Sigmoid colon (tissue), 4 donors: ENCODE results near the gene ZSCAN23.

Experiments
- POLR2A ChIP-seq, 2 donors: fragments of 450-650 bp; IDR thresholded peaks; one replicate each; pipeline ENCODE4 v1.6.1; 2016; ENCODE audit warnings: antibody characterized with exemption in 2 of 2, mild to moderate bottlenecking in 2 of 2, moderate library complexity in 2 of 2
- POLR2AphosphoS5 ChIP-seq, 4 donors: sonication (generic); formaldehyde crosslinking; IDR thresholded peaks; one replicate each; pipeline ENCODE4 v1.6.1; 2017; ENCODE audit warnings: antibody characterized with exemption in 4 of 4
- TF ChIP-seq, protein P1 (sequence below), 4 experiments: fragments of 450-650 bp in 3 of 4; fragments of 200-600 bp in 1 of 4; IDR thresholded peaks; one replicate each; pipeline ENCODE4 v1.5.1; 2016 to 2019; ENCODE audit warnings: antibody characterized with exemption in 4 of 4, mild to moderate bottlenecking in 3 of 4, moderate library complexity in 2 of 4

DNA sequence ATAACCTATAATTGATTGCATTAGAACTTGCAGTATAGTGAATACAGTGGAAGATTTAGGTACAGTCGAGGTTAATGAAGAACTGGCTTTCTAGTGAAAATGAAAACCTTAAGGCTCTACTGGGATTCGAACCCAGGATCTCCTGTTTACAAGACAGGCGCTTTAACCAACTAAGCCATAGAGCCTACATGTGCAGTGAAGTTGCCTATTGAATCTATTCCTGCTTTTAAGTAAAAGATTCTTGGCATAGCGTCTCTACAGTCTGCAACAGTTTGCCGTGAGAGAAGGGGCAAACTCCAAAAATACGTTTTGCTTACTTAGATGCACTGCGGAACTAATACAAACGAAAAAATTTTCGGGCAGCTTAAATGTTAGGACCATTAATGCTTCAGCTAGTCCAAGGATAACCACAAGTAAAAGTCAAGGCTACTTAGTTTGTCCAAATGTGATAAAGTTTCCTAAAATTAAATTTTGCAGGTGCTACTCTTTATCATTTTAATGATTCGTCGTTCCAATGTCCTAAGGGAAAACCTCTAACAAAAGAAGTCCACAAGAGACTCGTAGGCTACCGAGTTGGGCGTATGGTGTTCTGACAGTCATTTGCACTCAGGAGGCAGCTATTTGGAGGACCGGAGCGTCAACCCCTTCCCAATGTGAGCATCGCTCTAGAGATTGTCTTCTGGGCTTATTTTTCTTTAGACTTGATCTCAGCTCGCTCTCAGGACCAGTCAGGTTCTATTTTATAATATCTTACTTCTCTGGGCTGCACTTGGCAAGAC is 31.3 kb upstream of the ZSCAN23 start:
- TF ChIP-seq, protein P1, sequence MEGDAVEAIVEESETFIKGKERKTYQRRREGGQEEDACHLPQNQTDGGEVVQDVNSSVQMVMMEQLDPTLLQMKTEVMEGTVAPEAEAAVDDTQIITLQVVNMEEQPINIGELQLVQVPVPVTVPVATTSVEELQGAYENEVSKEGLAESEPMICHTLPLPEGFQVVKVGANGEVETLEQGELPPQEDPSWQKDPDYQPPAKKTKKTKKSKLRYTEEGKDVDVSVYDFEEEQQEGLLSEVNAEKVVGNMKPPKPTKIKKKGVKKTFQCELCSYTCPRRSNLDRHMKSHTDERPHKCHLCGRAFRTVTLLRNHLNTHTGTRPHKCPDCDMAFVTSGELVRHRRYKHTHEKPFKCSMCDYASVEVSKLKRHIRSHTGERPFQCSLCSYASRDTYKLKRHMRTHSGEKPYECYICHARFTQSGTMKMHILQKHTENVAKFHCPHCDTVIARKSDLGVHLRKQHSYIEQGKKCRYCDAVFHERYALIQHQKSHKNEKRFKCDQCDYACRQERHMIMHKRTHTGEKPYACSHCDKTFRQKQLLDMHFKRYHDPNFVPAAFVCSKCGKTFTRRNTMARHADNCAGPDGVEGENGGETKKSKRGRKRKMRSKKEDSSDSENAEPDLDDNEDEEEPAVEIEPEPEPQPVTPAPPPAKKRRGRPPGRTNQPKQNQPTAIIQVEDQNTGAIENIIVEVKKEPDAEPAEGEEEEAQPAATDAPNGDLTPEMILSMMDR (IDR thresholded peaks at IDR 0.05) = no peak
- no peak for TF ChIP-seq POLR2A (IDR thresholded peaks at IDR 0.05)
- no peak for TF ChIP-seq POLR2AphosphoS5 (IDR thresholded peaks at IDR 0.05)
